OCI-LY1 (cell line): ENCODE results near the gene PATJ.

Experiments
- CTCF ChIP-seq: fragments of 200-600 bp; sonication (generic), shearing (Covaris generic); IDR thresholded peaks from 2 replicates; pipeline ENCODE4 v1.5.1; 2017; ENCODE audit warnings: mild to moderate bottlenecking, antibody characterized with exemption, low read length, moderate library complexity, mixed read lengths
- EZH2 ChIP-seq: fragments of 200-600 bp; sonication (generic), shearing (Covaris generic); IDR thresholded peaks from 2 replicates; pipeline ENCODE4 v1.8.0; 2017; ENCODE audit warnings: borderline replicate concordance, mixed run types, mild to moderate bottlenecking, antibody characterized with exemption, low read length, moderate library complexity, mixed read lengths

- no peak for TF ChIP-seq CTCF
- no peak for TF ChIP-seq EZH2
Observed at GRCh38 chr1:61980561-61980960, 238.3 kb downstream of the PATJ start.
